HG02885 (cell line): ENCODE results near the gene E2F3.

Experiments used
- ATAC-seq: cut with Tn5 transposase; IDR thresholded peaks from one replicate; pipeline ENCODE4 v1.9.1; 2021; ENCODE audit warnings: mild to moderate bottlenecking; ENCODE audit not compliant: unreplicated experiment, poor library complexity

E2F3 gene

DNA sequence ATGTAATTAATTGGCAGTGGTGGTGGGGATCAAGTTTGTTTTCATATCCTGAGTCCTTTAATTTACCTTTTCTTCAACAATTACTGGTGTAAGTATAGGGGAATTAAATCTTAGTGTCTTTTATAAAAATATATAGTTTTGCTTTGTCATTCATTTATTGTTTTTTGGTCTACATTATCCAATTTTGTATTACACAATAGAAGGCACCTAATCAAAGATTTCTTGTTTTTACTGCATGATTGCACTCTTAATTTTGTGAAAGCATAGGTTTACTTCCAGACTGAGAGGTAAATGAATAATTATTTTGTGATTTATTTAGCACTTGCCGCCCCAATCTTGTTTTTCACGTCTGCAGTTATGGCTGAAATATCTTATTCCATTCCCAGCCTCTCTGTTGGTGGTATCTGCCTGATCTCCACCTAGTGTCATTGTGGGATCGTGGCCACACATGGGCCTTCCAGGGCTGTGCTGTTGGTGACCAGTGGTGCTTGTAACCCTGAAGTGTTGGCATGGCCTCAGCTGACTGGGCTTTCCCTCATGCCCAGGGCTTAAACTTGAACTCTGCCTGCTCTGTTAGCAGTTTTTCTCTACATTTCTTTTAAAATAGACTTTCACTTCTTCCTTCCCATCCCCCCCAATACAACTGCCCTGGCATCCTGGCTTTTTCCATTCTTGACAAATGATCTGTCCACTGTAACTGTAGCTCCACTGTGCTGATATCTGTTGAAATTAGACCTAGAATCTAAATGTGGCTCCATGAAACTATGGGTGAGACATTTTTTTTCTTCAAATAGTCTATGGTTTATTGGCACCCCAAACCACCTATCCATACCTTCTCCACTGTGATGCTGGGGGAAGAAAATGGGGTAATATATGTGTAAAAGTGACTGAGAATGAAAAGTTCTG is 24.8 kb downstream of the E2F3 start:
- no peak for ATAC-seq

- ATAC-seq, result peak; percentile 85
These were observed 26.2 kb downstream of the E2F3 start for GRCh38 chr6:20427856-20428255.

- ATAC-seq, result no peak
These were observed 31.0 kb downstream of the E2F3 start for GRCh38 chr6:20432692-20433091.

DNA sequence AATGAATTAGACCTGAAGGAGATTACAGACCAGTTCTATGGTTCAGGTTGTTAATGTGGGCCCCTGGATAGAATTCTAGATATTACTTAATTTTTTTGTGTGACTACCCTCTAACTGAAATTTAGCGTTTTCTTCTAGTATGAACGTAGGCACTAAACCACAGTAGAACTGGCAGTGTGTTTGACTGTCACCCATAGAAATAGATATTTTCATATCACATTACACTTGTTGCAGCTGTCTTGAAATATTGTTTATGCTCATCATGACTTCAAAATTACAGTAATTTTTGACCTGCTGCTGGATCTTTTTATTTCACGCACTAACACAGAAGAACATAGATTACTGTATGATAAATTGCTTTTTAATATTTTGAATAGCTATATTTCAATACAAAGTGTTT is 31.6 kb downstream of the E2F3 start:
- no peak for ATAC-seq

DNA sequence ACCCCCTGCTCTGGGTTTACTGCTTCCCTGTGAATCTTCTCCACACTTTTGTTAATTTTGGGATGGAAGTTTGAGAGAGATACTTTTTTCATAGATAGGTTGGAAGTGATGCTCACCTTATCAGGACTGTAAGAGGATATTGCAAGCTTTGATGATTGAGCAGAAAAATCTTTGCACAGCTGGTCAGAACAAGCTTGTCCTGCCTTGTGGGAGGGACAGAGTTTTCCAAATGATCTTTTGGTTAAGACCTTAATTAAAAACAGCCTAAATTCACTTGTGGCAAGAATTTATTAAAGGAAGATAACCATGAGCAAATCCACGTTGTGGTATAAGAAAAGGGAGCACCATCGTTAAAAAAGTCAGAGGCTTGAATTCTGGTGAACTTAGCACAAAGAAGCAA is 32.2 kb downstream of the E2F3 start:
- ATAC-seq, result no peak

DNA sequence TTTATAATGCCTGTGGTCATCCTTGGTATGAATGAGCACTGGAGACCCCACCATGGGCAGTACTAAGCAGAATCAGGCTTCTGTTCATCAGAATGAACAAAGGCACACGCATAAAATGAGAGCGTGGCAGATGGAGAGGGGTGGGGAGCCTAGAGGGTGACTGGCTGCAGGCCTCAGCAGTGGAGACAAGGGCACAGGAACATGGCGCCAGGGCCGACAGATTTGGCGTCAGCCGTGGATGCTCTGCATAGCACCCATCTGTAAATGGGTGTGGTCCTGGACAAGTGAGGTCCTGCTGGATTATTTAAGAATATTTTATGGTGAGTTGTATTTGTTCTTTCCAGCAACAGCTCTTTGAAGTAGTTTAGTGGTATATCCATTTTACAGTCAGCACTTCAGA is 33.1 kb downstream of the E2F3 start:
- no peak for ATAC-seq

DNA sequence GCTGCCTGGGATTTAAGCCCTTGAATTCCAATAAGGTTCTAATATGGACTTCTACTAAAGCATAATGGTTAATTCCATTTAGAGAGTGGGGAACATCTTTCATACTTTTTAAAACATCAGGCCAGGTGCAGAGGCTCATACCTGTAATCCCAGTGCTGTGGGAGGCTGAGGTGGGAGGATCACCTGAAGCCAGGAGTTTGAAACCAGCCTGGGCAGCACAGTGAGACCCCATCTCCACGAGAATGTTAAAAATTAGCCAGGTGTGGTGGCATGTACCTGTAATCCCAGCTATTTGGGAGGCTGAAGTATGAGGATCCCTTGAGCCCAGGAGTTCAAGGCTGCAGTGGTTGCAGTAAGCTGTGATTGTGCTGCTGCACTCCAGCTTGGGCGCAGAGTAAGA is 35.0 kb downstream of the E2F3 start:
- no peak for ATAC-seq

- no peak for ATAC-seq
These were observed 36.0 kb downstream of the E2F3 start for GRCh38 chr6:20437639-20438038.

- ATAC-seq, result no peak
These were observed 36.9 kb downstream of the E2F3 start for GRCh38 chr6:20438462-20439070.

- ATAC-seq, result no peak
These were observed 37.9 kb downstream of the E2F3 start for GRCh38 chr6:20439558-20439957.

GRCh38 chr6:20440296-20440695 is 38.6 kb downstream of the E2F3 start:
- ATAC-seq, result no peak

GRCh38 chr6:20441236-20441635 is 39.6 kb downstream of the E2F3 start:
- no peak for ATAC-seq

DNA sequence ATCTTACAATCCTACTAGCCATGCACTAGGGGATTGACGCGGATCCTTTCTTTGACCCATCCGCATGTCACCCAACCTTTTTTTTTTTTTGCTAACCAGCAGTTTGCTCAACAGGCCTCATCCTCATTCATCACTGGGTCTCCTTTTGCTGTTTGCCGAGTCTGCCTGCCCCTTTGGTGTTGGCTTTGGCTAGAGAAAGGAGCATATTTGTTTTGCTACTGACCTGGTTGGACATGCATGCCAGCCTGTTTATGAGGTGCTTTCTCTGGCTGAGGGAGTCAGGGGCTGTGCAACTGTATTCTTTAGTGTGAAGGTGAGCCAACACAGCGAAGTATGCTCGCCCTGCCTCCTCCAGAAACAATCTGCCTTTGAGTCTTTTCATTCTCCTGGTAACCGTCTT is 40.2 kb downstream of the E2F3 start:
- ATAC-seq, result no peak

DNA sequence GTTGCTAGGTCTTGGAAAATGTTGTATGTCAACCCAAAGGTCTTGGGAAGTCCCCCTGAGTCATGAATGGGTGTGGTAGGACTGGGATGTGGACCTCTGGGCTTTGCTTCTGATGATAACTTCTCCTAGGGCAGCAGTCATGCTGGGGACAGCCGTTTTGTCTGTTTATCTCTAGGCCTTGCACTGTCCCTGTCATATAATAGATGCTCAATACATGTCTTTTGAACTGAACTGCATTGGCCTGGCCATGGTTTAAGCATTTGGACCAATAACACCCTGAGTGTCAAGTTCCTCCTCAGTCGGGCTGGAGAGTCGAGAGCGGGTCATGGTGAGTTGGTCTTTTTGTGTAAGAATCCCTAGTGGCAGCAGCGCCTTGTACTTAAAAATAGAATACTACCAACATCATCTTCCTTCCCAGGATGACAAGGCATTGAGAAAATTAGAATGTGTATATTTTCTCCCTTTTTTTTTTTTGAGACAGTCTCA is 43.1 kb downstream of the E2F3 start:
- no peak for ATAC-seq

DNA sequence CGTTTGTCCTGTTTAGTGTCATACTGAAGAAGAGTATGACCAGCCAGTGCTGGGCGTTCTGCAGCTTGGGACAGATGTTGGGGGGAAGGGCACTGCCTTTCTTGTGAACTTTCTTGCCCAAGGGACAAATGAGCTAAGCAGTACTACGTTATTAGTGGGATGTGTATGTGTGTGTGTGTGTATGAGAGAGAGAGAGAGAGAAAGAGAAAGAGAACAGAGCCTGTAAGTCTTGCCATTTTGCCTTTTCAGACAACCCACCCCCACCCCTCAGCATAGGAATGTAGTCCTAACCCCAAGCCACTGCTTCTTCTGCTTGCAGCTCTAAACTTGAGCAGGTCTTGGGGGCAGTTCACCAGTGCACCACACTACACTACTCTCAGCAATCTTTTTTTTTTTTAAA is 45.5 kb downstream of the E2F3 start:
- no peak for ATAC-seq

- ATAC-seq, result no peak
These were observed 46.0 kb downstream of the E2F3 start for GRCh38 chr6:20447581-20448132.

- ATAC-seq, result no peak
These were observed 47.1 kb downstream of the E2F3 start for GRCh38 chr6:20448828-20449227.

DNA sequence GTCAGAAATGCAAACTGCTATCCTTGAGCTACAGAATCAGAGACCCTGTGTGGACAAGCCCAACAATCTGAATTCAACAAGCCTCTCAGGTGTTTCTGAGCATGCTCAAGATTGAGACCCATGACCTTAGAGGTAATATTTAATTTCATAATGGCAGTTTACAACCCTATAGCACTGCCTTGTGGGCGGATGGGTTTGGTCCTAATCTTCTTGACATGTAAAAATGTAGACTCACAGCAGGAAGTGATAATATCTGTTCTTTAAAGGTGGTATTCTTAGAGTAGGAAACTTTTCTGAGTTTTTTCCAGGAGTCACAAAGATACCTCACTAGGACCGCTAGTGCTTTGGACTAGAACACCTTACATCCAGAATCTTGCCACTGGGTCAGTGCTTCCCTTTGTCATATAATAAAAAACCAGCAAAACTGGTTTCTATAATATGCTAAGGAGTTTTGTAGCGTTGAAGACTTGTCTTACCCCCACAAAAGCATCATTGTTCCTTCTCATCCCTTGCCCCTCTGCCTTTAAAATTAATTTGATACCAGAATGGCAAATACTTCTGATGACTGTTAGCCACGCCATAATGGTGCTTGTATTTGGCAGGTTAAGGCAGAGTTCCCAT is 52.6 kb downstream of the E2F3 start:
- ATAC-seq, result no peak

DNA sequence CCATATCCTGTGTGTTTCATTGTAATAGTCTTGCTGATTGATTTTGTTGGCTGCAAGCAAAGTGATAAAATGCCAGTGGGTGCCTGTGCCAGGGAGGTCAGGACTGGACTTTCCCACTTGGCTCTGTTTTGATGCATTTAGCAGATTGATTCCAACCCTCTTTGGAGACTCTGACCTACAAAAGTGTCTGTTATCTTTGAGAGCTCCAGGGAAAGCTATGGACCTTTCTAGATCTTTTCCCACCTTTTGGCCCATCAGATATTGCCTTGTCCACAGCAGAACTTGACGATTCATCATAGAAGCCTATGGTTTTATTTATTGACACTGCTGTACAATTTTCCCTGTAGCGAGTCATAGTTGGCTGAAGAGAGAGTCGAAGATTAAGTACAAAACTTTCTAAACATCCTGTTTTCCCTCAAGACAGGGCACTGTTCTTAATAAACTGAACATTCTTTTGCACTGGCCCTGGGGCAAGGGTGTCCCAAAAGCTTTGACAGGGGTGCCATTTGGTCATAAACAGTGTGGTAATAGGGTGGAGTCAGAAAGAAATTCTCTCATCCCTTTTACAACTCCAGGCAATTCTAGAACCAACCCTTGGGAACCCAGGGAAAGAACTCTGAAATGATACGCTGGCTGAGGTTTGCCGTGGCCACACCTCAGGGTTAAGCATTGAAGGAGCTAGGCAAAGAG is 53.7 kb downstream of the E2F3 start:
- no peak for ATAC-seq
